ENCODE data around the gene SCRN2.

DNA sequence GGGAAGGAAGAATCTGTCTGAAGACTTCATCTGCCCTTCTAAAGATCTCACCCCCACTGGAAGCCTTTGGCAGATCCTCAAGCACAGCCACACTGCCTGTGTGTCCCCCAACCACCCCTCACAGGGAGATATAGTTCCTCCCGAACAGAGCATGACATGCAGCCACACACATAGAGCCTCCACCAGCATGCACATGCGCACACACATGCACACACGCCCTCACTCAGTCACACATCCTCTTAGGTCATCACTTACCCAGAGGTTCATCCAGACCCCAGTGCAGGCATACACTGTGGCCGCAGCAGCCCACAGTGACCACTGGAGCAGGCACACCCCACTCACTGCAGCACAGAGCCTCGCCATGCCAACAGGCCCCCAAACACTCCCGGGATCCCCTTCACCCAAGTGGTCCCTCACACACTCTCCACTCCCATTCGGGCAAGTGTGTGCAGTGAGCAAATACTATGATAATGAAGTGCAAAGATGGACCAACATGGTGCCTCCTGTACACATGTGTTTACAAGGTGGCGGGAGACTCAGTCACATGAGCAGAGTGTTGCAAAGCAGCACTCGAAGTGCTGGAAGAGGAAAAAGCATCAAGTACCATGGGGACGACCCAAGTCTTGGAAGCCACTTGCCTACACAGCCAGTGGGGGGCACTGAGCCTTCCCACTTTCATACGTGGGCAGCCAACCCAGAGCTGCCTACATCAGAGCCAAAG is 26.9 kb upstream of the SCRN2 start:
- TF ChIP-seq, protein P1, sequence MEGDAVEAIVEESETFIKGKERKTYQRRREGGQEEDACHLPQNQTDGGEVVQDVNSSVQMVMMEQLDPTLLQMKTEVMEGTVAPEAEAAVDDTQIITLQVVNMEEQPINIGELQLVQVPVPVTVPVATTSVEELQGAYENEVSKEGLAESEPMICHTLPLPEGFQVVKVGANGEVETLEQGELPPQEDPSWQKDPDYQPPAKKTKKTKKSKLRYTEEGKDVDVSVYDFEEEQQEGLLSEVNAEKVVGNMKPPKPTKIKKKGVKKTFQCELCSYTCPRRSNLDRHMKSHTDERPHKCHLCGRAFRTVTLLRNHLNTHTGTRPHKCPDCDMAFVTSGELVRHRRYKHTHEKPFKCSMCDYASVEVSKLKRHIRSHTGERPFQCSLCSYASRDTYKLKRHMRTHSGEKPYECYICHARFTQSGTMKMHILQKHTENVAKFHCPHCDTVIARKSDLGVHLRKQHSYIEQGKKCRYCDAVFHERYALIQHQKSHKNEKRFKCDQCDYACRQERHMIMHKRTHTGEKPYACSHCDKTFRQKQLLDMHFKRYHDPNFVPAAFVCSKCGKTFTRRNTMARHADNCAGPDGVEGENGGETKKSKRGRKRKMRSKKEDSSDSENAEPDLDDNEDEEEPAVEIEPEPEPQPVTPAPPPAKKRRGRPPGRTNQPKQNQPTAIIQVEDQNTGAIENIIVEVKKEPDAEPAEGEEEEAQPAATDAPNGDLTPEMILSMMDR (conservative IDR thresholded peaks at IDR 0.05 in 1 of 2, IDR thresholded peaks at IDR 0.05 in 1 of 2; ENCODE audit: extremely low read depth in 1 of 2, insufficient read depth in 1 of 2, low read depth in 1 of 2, low read length in 2 of 2): no peak
- TF ChIP-seq EZH2 (IDR thresholded peaks at IDR 0.05; ENCODE audit: borderline replicate concordance, low read length): no peak
